Gastrocnemius medialis (tissue), 4 donors: Measurements from ENCODE around the gene MACROD2.

Experiments
- CTCF ChIP-seq, 5 experiments: fragments of 450-650 bp in 3 of 5; fragments of 200-600 bp in 2 of 5; sonication (generic) in 2 of 5; IDR thresholded peaks in 4 of 5; conservative IDR thresholded peaks in 1 of 5; 1 replicate in 4 of 5; 2 replicates in 1 of 5; pipeline ENCODE4 v1.5.1; 2016 to 2019; ENCODE audit warnings: antibody characterized with exemption in 5 of 5, mild to moderate bottlenecking in 3 of 5, moderate library complexity in 3 of 5
- POLR2A ChIP-seq, 2 donors: fragments of 450-650 bp; IDR thresholded peaks; one replicate each; pipeline ENCODE4 v1.6.1; 2017; ENCODE audit warnings: antibody characterized with exemption in 2 of 2, mild to moderate bottlenecking in 2 of 2, moderate library complexity in 2 of 2

DNA sequence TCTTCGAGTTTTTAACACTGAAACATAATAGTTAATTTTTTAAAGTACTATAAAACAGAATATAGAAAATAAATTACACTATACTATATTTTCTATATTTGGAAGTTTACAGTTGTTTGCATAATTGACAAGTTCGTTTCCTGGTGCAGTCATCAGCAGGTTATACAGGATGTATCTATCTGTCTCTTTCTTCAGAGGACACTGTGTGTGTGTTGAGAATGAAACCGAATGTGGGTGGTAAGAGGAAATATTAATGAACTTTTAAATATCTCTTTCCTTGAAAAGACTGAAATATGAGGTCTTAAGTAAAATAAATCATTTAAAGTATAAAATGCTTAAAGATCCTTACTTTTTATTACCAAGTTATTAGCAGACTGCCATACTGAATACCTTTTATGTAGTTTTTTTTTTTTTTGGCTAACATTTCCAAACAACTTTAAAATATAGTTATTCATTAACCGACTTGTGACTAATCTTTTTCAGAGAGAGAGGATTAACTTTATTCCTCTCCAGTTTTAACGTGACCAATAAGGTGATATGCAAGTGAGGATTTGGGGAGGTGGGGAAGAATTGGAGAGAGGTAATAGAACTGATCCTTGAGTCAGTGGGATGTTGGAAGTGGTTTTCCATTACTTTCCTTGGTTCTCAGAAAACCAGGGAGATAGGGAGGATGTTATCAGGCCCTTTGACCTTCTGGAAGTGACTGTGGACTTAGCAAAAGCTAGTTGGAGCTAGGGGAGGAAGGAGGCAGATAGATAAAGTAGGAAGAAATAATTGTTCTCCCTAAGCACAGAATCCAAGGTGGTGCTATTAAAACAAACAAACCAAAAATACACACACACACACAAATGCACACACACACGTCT is 722.1 kb downstream of the MACROD2 start:
- TF ChIP-seq CTCF (IDR thresholded peaks at IDR 0.05 in 4 of 5, conservative IDR thresholded peaks at IDR 0.05 in 1 of 5) (no peak), POLR2A (IDR thresholded peaks at IDR 0.05) (no peak)
